IMR-90 (cell line): Measurements from ENCODE around the gene CALML3. TPM values are rescaled to one million over a fixed set of nuclear protein-coding genes. Genes with fewer than 3 reads are reported as not detected.

ENCODE experiments used
- ATAC-seq: fragments of 200-7000 bp; cut with Tn5 transposase; 2 replicates; pipeline ENCODE4 v1.9.1; 2020; ENCODE audit warnings: low read depth, mild to moderate bottlenecking, moderate library complexity
- BruUV-seq: library from RNA; stranded (reverse); fragments of 400-500 nt; replicated peaks from 2 replicates; lab custom pipeline; 2021; lab: Mats Ljungman, UMichigan
- CTCF ChIA-PET: fragments of 300-600 bp; formaldehyde crosslinking; extraction: SDS; loops from one replicate; lab custom pipeline; 2021; ENCODE audit warnings: antibody characterized with exemption; lab: Yijun Ruan, JAX
- POLR2A ChIA-PET: fragments of 300-600 bp; sonication (Branson Sonifier 250); formaldehyde crosslinking; loops from one replicate; lab custom pipeline; 2022; ENCODE audit warnings: antibody characterized with exemption; ENCODE audit not compliant: unreplicated experiment; lab: Charles Lee
- DNase-seq: peaks from one replicate; pipeline ENCODE4 v3.0.0; 2013
- H2AFZ ChIP-seq: replicated peaks from 2 replicates; pipeline ENCODE3; 2013; ENCODE audit warnings: low read length, mild to moderate bottlenecking; ENCODE audit not compliant: poor library complexity
- H2AK5ac ChIP-seq: 2 replicates; pipeline ENCODE4 v1.6.1; 2013; ENCODE audit warnings: low read depth, low read length, inconsistent platforms
- H2AK9ac ChIP-seq: replicated peaks from 2 replicates; pipeline ENCODE3; 2013; ENCODE audit warnings: mild to moderate bottlenecking, low read depth, low read length, moderate library complexity; ENCODE audit not compliant: poor library complexity
- H2BK120ac ChIP-seq: 2 replicates; pipeline ENCODE4 v1.6.1; 2013; ENCODE audit warnings: low read depth, low read length, inconsistent platforms
- H2BK15ac ChIP-seq: 3 replicates; pipeline ENCODE4 v1.6.1; 2013; ENCODE audit warnings: low read depth, low read length, inconsistent platforms
- H2BK20ac ChIP-seq: 2 replicates; pipeline ENCODE4 v1.6.1; 2013; ENCODE audit warnings: low read depth, mild to moderate bottlenecking, inconsistent platforms, low read length, moderate library complexity
- H2BK5ac ChIP-seq: 2 replicates; pipeline ENCODE4 v1.6.1; 2013; ENCODE audit warnings: mild to moderate bottlenecking, low read depth, low read length, inconsistent platforms; ENCODE audit not compliant: poor library complexity, severe bottlenecking
- H3K14ac ChIP-seq: replicated peaks from 2 replicates; pipeline ENCODE4 v1.6.1; 2013; ENCODE audit warnings: low read depth, low read length, inconsistent platforms
- H3K18ac ChIP-seq: 2 replicates; pipeline ENCODE4 v1.6.1; 2013; ENCODE audit warnings: low read depth, low read length, control low read depth
- H3K23ac ChIP-seq: 2 replicates; pipeline ENCODE4 v1.6.1; 2013; ENCODE audit warnings: low read depth, low read length, inconsistent platforms
- H3K27ac ChIP-seq: 2 replicates; pipeline ENCODE4 v1.5.1; 2013; ENCODE audit warnings: mild to moderate bottlenecking, control low read depth, low read length; ENCODE audit not compliant: insufficient read depth
- H3K27me3 ChIP-seq: 2 replicates; pipeline ENCODE4 v1.6.1; 2013; ENCODE audit warnings: low read length; ENCODE audit not compliant: control insufficient read depth, insufficient read depth
- H3K36me3 ChIP-seq: 2 replicates; pipeline ENCODE4 v1.6.1; 2013; ENCODE audit warnings: low read length, mixed read lengths; ENCODE audit not compliant: control insufficient read depth, insufficient read depth
- H3K4ac ChIP-seq: 2 replicates; pipeline ENCODE4 v1.6.1; 2013; ENCODE audit warnings: low read depth, low read length, inconsistent platforms
- H3K4me1 ChIP-seq: 2 replicates; pipeline ENCODE4 v1.6.1; 2013; ENCODE audit warnings: low read length, mixed read lengths; ENCODE audit not compliant: control insufficient read depth, insufficient read depth
- H3K4me2 ChIP-seq: 2 replicates; pipeline ENCODE4 v1.6.1; 2013; ENCODE audit warnings: low read depth, mild to moderate bottlenecking, control low read depth, low read length, moderate library complexity
- H3K4me3 ChIP-seq: 2 replicates; pipeline ENCODE4 v1.5.1; 2013; ENCODE audit warnings: low read depth, mild to moderate bottlenecking, control low read depth, low read length, moderate library complexity; ENCODE audit not compliant: insufficient read depth
- H3K56ac ChIP-seq: 2 replicates; pipeline ENCODE4 v1.6.1; 2013; ENCODE audit warnings: low read length, inconsistent platforms; ENCODE audit not compliant: insufficient read depth; ENCODE audit errors: extremely low read depth
- H3K79me1 ChIP-seq, 2 experiments: 2 replicates each; pipeline ENCODE4 v1.6.1; 2013; ENCODE audit warnings: low read length in 2 of 2, inconsistent platforms in 1 of 2, low read depth in 1 of 2
- H3K9ac ChIP-seq: 2 replicates; pipeline ENCODE4 v1.6.1; 2013; ENCODE audit warnings: low read depth, low read length, control low read depth
- H3K9me1 ChIP-seq: 2 replicates; pipeline ENCODE4 v1.6.1; 2013; ENCODE audit warnings: low read length, inconsistent platforms; ENCODE audit not compliant: insufficient read depth
- H3K9me3 ChIP-seq: 2 replicates; pipeline ENCODE4 v1.6.1; 2013; ENCODE audit warnings: low read length; ENCODE audit not compliant: control insufficient read depth, insufficient read depth
- H4K20me1 ChIP-seq: 2 replicates; pipeline ENCODE4 v1.6.1; 2013; ENCODE audit warnings: low read length, inconsistent platforms; ENCODE audit not compliant: insufficient read depth
- H4K5ac ChIP-seq: 2 replicates; pipeline ENCODE4 v1.6.1; 2013; ENCODE audit warnings: mild to moderate bottlenecking, low read depth, low read length, control low read depth
- H4K8ac ChIP-seq, 2 experiments: 2 replicates each; pipeline ENCODE4 v1.6.1; 2013; ENCODE audit warnings: low read depth in 2 of 2, low read length in 2 of 2, control low read depth in 1 of 2, inconsistent platforms in 1 of 2
- H4K91ac ChIP-seq: 2 replicates; pipeline ENCODE4 v1.6.1; 2013; ENCODE audit warnings: low read depth, low read length, inconsistent platforms; ENCODE audit not compliant: insufficient read depth
- BHLHE40 ChIP-seq: fragments of 150-350 bp; IDR thresholded peaks from 2 replicates; pipeline ENCODE4 v1.6.1; 2016; ENCODE audit warnings: mild to moderate bottlenecking, low read depth, low read length
- MXI1 ChIP-seq: IDR thresholded peaks from 2 replicates; pipeline ENCODE4 v1.6.1; 2012; ENCODE audit warnings: low read depth, mild to moderate bottlenecking, low read length, moderate library complexity, borderline replicate concordance
- NFE2L2 ChIP-seq: fragments of 150-350 bp; IDR thresholded peaks from 2 replicates; pipeline ENCODE4 v1.6.1; 2016; ENCODE audit warnings: low read depth, mild to moderate bottlenecking, low read length
- WGBS, 2 experiments: methylation state at CpG; one replicate each; pipeline versions ENCODE4 v1.1.5 to v1.1.7; 2013; ENCODE audit warnings: missing lambda C conversion rate in 2 of 2; ENCODE audit not compliant: insufficient read length in 1 of 2; ENCODE audit errors: extremely low coverage in 2 of 2; 5-methylcytosine and 5-hydroxymethylcytosine counted together
- dilution Hi-C: fragments of 300-500 bp; cut with HindIII; formaldehyde crosslinking; loops from one replicate; pipeline ENCODE4 v1.14.3; 2018; ENCODE audit warnings: low sequenced_read_pairs; ENCODE audit not compliant: unreplicated experiment
- in situ Hi-C: fragments of 300-500 bp; cut with MboI; formaldehyde crosslinking; loops from 3 replicates; pipeline ENCODE4 v1.14.3; 2019; ENCODE audit warnings: low sequenced_read_pairs, inconsistent platforms, mixed read lengths
- intact Hi-C: fragments of 100-400 bp; cut with micrococcal nuclease; formaldehyde crosslinking; loops from 2 replicates; pipeline ENCODE4 v1.10.0; 2022
- polyA plus RNA-seq, 3 experiments: library from polyadenylated mRNA; depleted of rRNA; stranded (reverse); fragments of >200 nt; gene quantifications; 2 replicates each; pipeline ENCODE4 v1.2.3, GENCODE V29; 2012; ENCODE audit warnings: low replicate concordance in 1 of 3
- total RNA-seq: library from RNA; depleted of rRNA; stranded (reverse); fragments of >200 nt; gene quantifications from 2 replicates; pipeline ENCODE4 v1.2.3, GENCODE V29; 2012
- TF ChIP-seq, protein P1 (sequence below): fragments of 150-350 bp; IDR thresholded peaks from 2 replicates; pipeline ENCODE4 v1.6.1; 2017; ENCODE audit warnings: mild to moderate bottlenecking, antibody characterized with exemption, low read length, low read depth
- TF ChIP-seq, protein P2 (sequence below): conservative IDR thresholded peaks from 2 replicates; pipeline ENCODE4 v1.5.1; 2012; ENCODE audit warnings: mild to moderate bottlenecking, low read depth, low read length, improper control_type of control experiment

CALML3 gene
- total and polyA plus RNA-seq, 2 of the 4 experiments (the other 2 are of a cell fraction), result not detected

DNA sequence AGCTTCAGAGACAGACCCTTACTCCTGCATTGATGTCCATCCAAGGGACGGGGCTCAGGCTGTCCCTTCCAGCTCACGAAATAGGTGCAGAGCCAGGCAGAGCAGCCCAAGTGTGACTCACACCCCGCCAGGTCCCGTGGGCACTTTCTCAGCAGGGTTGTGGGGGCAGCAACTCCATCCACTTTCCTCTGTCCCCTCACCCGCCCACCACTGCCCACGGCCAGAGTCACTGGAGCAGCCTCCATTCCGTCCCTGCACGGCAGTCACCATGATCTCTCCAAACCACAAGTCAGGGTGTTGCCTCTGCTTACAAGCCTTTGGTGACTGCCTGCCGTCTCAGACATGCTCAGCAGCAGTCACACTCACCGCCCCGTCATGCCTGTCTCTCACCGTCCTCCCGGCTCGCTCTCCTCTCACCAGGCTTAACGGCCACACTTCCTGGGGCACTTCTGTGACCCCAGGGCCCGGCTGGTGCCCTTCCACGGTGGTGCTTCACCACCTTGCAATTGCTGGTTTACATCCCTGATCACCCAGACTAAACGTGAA is 39.3 kb downstream of the CALML3 start:
- peak overlapping the region; percentile 57; the same call in 1 of the 2 replicates for H3K18ac ChIP-seq
- ChIA-PET CTCF (interaction anchor here (1.1 kb wide), 1 partner anchor 59 kb away, joined by 4 read pairs; no protein-coding TSS in a partner anchor), POLR2A (no interaction called here)
- peak overlapping the region; percentile 68; the same call in 1 of the 3 replicates for H2BK15ac ChIP-seq
- no peaks in the 10 kb centered on the region for H3K27me3 ChIP-seq
- BruUV-seq, result no TSS peak
- peak overlapping the region; percentile 90 for H2AFZ ChIP-seq
- H2AK5ac ChIP-seq, result peak overlapping the region; percentile 41
- H3K36me3 ChIP-seq, result no peaks in the 10 kb centered on the region
- 60% methylated on average over 11 of the region's 18 CpGs; no CpG with 5 or more reads in 1 of the 2 experiments for WGBS, 2 experiments
- peak overlapping the region; percentile 73; the same call in 1 of the 2 replicates for H3K23ac ChIP-seq
- intact Hi-C loops (no loop called here), in situ Hi-C loops (no loop called here), dilution Hi-C loops (no loop called here)
- H3K9ac ChIP-seq, result no peak overlapping the region
- H3K79me1 ChIP-seq, result peaks cover 0 to 7% of the 10 kb centered on the region in 2 experiments; a peak in 1 of 4 replicates
- H2BK5ac ChIP-seq, result peak overlapping the region; percentile 35
- H4K8ac ChIP-seq, result peak overlapping the region; percentile 42 to 78; a peak in 3 of 4 replicates
- no peak overlapping the region; the same call in 1 of the 2 replicates for H3K27ac ChIP-seq
- no peaks in the 10 kb centered on the region for H4K20me1 ChIP-seq
- H3K4me1 ChIP-seq, result peaks cover 32% of the 10 kb centered on the region
- H3K4me3 ChIP-seq, result no peak overlapping the region
- H3K9me3 ChIP-seq, result no peaks in the 10 kb centered on the region
- ATAC-seq, result peak; percentile 31; the same call in 1 of the 2 replicates
- H2BK20ac ChIP-seq, result peak overlapping the region; percentile 60
- no peak overlapping the region for H3K4me2 ChIP-seq
- peak; percentile 61 for DNase-seq
- no peak for TF ChIP-seq MXI1
- 0 out of 2 replicates have a peak, but pooled peaks have one; percentile 17 for TF ChIP-seq BHLHE40
- TF ChIP-seq, protein P1, sequence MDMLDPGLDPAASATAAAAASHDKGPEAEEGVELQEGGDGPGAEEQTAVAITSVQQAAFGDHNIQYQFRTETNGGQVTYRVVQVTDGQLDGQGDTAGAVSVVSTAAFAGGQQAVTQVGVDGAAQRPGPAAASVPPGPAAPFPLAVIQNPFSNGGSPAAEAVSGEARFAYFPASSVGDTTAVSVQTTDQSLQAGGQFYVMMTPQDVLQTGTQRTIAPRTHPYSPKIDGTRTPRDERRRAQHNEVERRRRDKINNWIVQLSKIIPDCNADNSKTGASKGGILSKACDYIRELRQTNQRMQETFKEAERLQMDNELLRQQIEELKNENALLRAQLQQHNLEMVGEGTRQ, result peak; percentile 8; the same call in 1 of the 2 replicates
- TF ChIP-seq, protein P2, sequence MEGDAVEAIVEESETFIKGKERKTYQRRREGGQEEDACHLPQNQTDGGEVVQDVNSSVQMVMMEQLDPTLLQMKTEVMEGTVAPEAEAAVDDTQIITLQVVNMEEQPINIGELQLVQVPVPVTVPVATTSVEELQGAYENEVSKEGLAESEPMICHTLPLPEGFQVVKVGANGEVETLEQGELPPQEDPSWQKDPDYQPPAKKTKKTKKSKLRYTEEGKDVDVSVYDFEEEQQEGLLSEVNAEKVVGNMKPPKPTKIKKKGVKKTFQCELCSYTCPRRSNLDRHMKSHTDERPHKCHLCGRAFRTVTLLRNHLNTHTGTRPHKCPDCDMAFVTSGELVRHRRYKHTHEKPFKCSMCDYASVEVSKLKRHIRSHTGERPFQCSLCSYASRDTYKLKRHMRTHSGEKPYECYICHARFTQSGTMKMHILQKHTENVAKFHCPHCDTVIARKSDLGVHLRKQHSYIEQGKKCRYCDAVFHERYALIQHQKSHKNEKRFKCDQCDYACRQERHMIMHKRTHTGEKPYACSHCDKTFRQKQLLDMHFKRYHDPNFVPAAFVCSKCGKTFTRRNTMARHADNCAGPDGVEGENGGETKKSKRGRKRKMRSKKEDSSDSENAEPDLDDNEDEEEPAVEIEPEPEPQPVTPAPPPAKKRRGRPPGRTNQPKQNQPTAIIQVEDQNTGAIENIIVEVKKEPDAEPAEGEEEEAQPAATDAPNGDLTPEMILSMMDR, result no peak
- TF ChIP-seq NFE2L2, result 0 out of 2 replicates have a peak, but pooled peaks have one; percentile 18
- H4K5ac ChIP-seq, result peak overlapping the region; percentile 74
- H3K14ac ChIP-seq, result peak overlapping the region; percentile 70
- peak overlapping the region; percentile 91 for H2BK120ac ChIP-seq
- peak overlapping the region; percentile 85 for H2AK9ac ChIP-seq
- no peak overlapping the region for H3K56ac ChIP-seq
- H4K91ac ChIP-seq, result peak overlapping the region; percentile 76
- peaks cover 31% of the 10 kb centered on the region for H3K9me1 ChIP-seq
- H3K4ac ChIP-seq, result peak overlapping the region; percentile 85
